Transverse colon (tissue), 4 donors: ENCODE results near the gene ACER3.

Experiments
- CTCF ChIP-seq, 5 experiments: fragments of 200-600 bp in 3 of 5; fragments of 450-650 bp in 2 of 5; sonication (generic) in 3 of 5; IDR thresholded peaks; 1 replicate in 2 of 5; 2 replicates in 3 of 5; pipeline ENCODE4 v1.5.1; 2016 to 2017; ENCODE audit warnings: antibody characterized with exemption in 5 of 5, inconsistent platforms in 3 of 5, mild to moderate bottlenecking in 2 of 5, moderate library complexity in 1 of 5
- EP300 ChIP-seq: sonication (generic); formaldehyde crosslinking; IDR thresholded peaks from one replicate; pipeline ENCODE4 v1.6.1; 2017; ENCODE audit warnings: antibody characterized with exemption, low read depth
- POLR2A ChIP-seq: fragments of 450-650 bp; IDR thresholded peaks from one replicate; pipeline ENCODE4 v1.6.1; 2016; ENCODE audit warnings: antibody characterized with exemption, mild to moderate bottlenecking, moderate library complexity
- POLR2AphosphoS5 ChIP-seq, 3 donors: sonication (generic); formaldehyde crosslinking; IDR thresholded peaks; one replicate each; pipeline ENCODE4 v1.6.1; 2016; ENCODE audit warnings: antibody characterized with exemption in 3 of 3

GRCh38 chr11:77029829-77030228 lies 169.1 kb downstream of the ACER3 start:
- no peak for TF ChIP-seq CTCF (IDR thresholded peaks at IDR 0.05)
- TF ChIP-seq POLR2A: peak; percentile 48
- TF ChIP-seq POLR2AphosphoS5 (IDR thresholded peaks at IDR 0.05): peak; percentile 7 to 63 (median 38)
- no peak for TF ChIP-seq EP300
